SHP77 (cell line): Measurements from ENCODE around the gene PCSK6.
"Not testable (repeated sequence)": the region's sequence is repeated elsewhere in the genome, so short reads cannot be mapped to it uniquely, and the experiment has no call there.

Source experiments
- DNase-seq, 2 experiments: peaks; one replicate each; lab custom pipeline; 2025; lab: John Stamatoyannopoulos, UW

The PCSK6 gene

GRCh38 chr15:101431301-101431700 lies 58.2 kb downstream of the PCSK6 start:
- DNase-seq, result no peak

GRCh38 chr15:101429646-101430045 lies 59.9 kb downstream of the PCSK6 start:
- DNase-seq, result no peak

GRCh38 chr15:101429191-101429590 lies 60.3 kb downstream of the PCSK6 start:
- DNase-seq, result no peak

GRCh38 chr15:101428758-101429157 lies 60.7 kb downstream of the PCSK6 start:
- DNase-seq, result no peak

GRCh38 chr15:101427606-101428487 lies 61.7 kb downstream of the PCSK6 start:
- no peak for DNase-seq

- DNase-seq, result no peak
Measured at GRCh38 chr15:101426761-101427333, 62.7 kb downstream of the PCSK6 start.

- no peak for DNase-seq
Measured at GRCh38 chr15:101425787-101426365, 63.6 kb downstream of the PCSK6 start.

GRCh38 chr15:101424984-101425383 lies 64.5 kb downstream of the PCSK6 start:
- no peak for DNase-seq

GRCh38 chr15:101420232-101420631 lies 69.3 kb downstream of the PCSK6 start:
- DNase-seq, result no peak

- not testable (repeated sequence) for DNase-seq
Measured at GRCh38 chr15:101416475-101416874, 73.0 kb downstream of the PCSK6 start.

GRCh38 chr15:101413239-101413638 lies 76.3 kb downstream of the PCSK6 start:
- no peak for DNase-seq

GRCh38 chr15:101411581-101411980 lies 77.9 kb downstream of the PCSK6 start:
- no peak for DNase-seq

- DNase-seq, result no peak
Measured at GRCh38 chr15:101411085-101411484, 78.4 kb downstream of the PCSK6 start.

GRCh38 chr15:101410612-101411011 lies 78.9 kb downstream of the PCSK6 start:
- no peak for DNase-seq

GRCh38 chr15:101409621-101410020 lies 79.9 kb downstream of the PCSK6 start:
- no peak for DNase-seq

- no peak for DNase-seq
Measured at GRCh38 chr15:101407966-101408775, 81.3 kb downstream of the PCSK6 start.

- no peak for DNase-seq
Measured at GRCh38 chr15:101407439-101407838, 82.1 kb downstream of the PCSK6 start.

- DNase-seq, result no peak
Measured at GRCh38 chr15:101406526-101407195, 82.8 kb downstream of the PCSK6 start.

GRCh38 chr15:101406036-101406435 lies 83.5 kb downstream of the PCSK6 start:
- DNase-seq, result no peak

GRCh38 chr15:101404245-101404644 lies 85.3 kb downstream of the PCSK6 start:
- no peak for DNase-seq

- not testable (repeated sequence) for DNase-seq
Measured at GRCh38 chr15:101402883-101403282, 86.6 kb downstream of the PCSK6 start.

GRCh38 chr15:101401286-101401685 lies 88.2 kb downstream of the PCSK6 start:
- no peak for DNase-seq
